ENCODE measurements around the gene RXFP2. TPM values are rescaled to one million over a fixed set of nuclear protein-coding genes. Genes with fewer than 3 reads are reported as not detected.

The RXFP2 gene
- total RNA-seq, 4 donors from 2014 or later = 0.26 to 8.2 (median 2.4) TPM

- H3K27ac ChIP-seq = no peak overlapping the region
- TF ChIP-seq CTCF (IDR thresholded peaks at IDR 0.05) (no peak), POLR2A (IDR thresholded peaks at IDR 0.05) (no peak)
- H3K4me1 ChIP-seq = no peaks in the 10 kb centered on the region
- no peak for DNase-seq
- H3K4me3 ChIP-seq = no peak overlapping the region
- intact Hi-C loops (cut with DNase I; ENCODE audit: low total_unique reads) = no loop called here
- no peaks in the 10 kb centered on the region for H3K27me3 ChIP-seq
- H3K9me3 ChIP-seq = no peaks in the 10 kb centered on the region
- no peaks in the 10 kb centered on the region for H3K36me3 ChIP-seq
Observed at GRCh38 chr13:31772231-31772630, 32.9 kb downstream of the RXFP2 start.

- Histone ChIP-seq H3K9me3 (no peaks in the 10 kb centered on the region), H3K27me3 (no peaks in the 10 kb centered on the region), H3K27ac (no peak overlapping the region), H3K4me1 (no peaks in the 10 kb centered on the region), H3K36me3 (no peaks in the 10 kb centered on the region), H3K4me3 (no peak overlapping the region)
- intact Hi-C loops (cut with DNase I; ENCODE audit: low total_unique reads) = no loop called here
- no peak for DNase-seq
- TF ChIP-seq POLR2A (IDR thresholded peaks at IDR 0.05) = no peak
- TF ChIP-seq CTCF (IDR thresholded peaks at IDR 0.05) = no peak
Observed at GRCh38 chr13:31773538-31773937, 34.2 kb downstream of the RXFP2 start.

- no peak for TF ChIP-seq CTCF (IDR thresholded peaks at IDR 0.05)
- no peak for TF ChIP-seq POLR2A (IDR thresholded peaks at IDR 0.05)
- Histone ChIP-seq H3K36me3 (no peaks in the 10 kb centered on the region), H3K4me3 (no peak overlapping the region), H3K27me3 (no peaks in the 10 kb centered on the region), H3K27ac (no peak overlapping the region), H3K9me3 (no peaks in the 10 kb centered on the region), H3K4me1 (no peaks in the 10 kb centered on the region)
- DNase-seq = no peak
- intact Hi-C loops (cut with DNase I; ENCODE audit: low total_unique reads) = no loop called here
Observed at GRCh38 chr13:31774186-31774750, 34.9 kb downstream of the RXFP2 start.

GRCh38 chr13:31775148-31775547 is 35.8 kb downstream of the RXFP2 start:
- H3K4me1 ChIP-seq = no peaks in the 10 kb centered on the region
- DNase-seq = no peak
- H3K27me3 ChIP-seq = no peaks in the 10 kb centered on the region
- no peak for TF ChIP-seq CTCF (IDR thresholded peaks at IDR 0.05)
- no peak for TF ChIP-seq POLR2A (IDR thresholded peaks at IDR 0.05)
- intact Hi-C loops (cut with DNase I; ENCODE audit: low total_unique reads) = no loop called here
- no peak overlapping the region for H3K27ac ChIP-seq
- no peaks in the 10 kb centered on the region for H3K9me3 ChIP-seq
- H3K4me3 ChIP-seq = no peak overlapping the region
- H3K36me3 ChIP-seq = no peaks in the 10 kb centered on the region

GRCh38 chr13:31775686-31776085 is 36.4 kb downstream of the RXFP2 start:
- Histone ChIP-seq H3K4me3 (no peak overlapping the region), H3K4me1 (no peaks in the 10 kb centered on the region), H3K9me3 (no peaks in the 10 kb centered on the region), H3K27ac (no peak overlapping the region), H3K36me3 (no peaks in the 10 kb centered on the region), H3K27me3 (no peaks in the 10 kb centered on the region)
- intact Hi-C loops (cut with DNase I; ENCODE audit: low total_unique reads) = no loop called here
- peak in 1 of 2 donors; percentile 43 for DNase-seq
- TF ChIP-seq POLR2A (IDR thresholded peaks at IDR 0.05) = no peak
- TF ChIP-seq CTCF (IDR thresholded peaks at IDR 0.05) = no peak
